GM12872 (cell line): ENCODE results near the gene C12orf76.

Experiments
- CTCF ChIP-seq: IDR thresholded peaks from 3 replicates; pipeline ENCODE4 v1.5.1; 2011; ENCODE audit warnings: low read depth, mild to moderate bottlenecking, low read length, moderate library complexity; ENCODE audit not compliant: insufficient read depth

The C12orf76 gene

DNA sequence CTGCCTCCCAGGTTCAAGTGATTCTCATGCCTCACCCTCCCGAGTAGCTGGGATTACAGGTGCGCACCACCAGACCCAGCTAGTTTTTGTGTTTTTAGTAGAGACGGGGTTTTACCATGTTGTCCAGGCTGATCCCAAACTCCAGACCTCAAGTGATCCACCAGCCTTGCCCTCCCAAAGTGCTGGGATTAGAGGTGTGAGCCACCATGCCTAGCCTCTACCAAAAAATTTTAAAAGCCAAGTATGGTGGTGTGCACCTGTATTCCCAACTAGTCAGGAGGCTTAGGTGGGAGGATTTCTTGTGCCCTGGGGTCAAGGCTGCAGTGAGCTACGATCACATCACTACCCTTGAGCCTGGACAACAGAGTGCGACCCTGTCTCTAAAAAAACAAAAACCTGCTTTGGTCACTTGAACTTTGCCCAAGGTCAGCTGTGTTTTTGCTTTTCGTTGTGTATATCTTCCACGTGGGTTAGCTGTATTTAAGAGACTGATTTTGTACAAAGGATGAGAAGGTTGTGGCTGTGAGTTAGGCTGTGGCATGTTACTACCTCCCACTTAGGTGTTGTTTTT is 12.7 kb downstream of the C12orf76 start:
- TF ChIP-seq CTCF: no peak

GRCh38 chr12:110033888-110034287 is 14.4 kb downstream of the C12orf76 start:
- TF ChIP-seq CTCF: no peak

- no peak for TF ChIP-seq CTCF
These were observed 19.0 kb downstream of the C12orf76 start for GRCh38 chr12:110029290-110029815.

- TF ChIP-seq CTCF: no peak
These were observed 20.0 kb downstream of the C12orf76 start for GRCh38 chr12:110028323-110028722.

- TF ChIP-seq CTCF: no peak
These were observed 24.3 kb downstream of the C12orf76 start for GRCh38 chr12:110024051-110024450.

DNA sequence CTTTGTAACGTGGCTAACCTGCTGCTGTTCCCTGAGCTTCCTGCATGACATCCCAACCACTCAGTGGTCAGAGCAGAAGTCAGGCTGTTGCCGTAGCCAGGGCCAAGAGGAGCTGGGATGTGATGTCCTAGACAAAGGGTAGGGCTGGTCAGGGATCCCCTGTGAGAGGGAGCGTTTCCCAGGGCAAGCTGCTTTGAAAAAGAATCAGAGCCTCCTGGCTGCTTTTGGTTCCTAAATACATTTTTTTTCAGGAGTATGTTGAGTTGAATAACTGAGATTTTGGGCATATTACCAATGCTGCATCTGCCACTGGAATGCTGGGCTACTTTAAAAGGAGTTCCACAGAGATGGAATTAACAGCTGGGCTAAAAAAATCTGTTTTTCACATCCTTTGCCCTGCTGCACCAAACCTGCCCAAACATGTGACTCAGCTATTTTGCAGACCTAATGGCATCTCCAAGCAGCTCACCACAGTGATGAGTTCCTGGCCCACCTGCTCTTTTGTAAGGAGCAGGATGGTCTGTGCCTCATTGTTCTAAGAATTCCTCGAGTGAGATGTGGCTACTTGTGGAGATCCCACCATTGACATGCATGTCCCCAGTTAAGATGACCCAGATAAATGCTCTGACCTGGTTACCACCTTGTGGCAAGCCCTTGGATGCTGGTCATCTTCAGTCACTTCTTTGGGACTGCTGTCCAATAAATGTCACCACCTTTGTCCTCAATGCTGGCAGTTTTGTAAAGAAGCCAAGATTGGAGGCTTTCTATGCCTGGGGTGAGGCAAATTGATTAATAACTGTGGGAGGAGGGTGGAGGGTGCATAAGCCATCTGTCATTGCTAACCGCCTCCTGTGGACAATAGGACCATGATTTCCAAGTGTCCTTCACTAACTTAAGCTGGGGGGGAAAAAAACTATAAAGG is 25.0 kb downstream of the C12orf76 start:
- no peak for TF ChIP-seq CTCF

DNA sequence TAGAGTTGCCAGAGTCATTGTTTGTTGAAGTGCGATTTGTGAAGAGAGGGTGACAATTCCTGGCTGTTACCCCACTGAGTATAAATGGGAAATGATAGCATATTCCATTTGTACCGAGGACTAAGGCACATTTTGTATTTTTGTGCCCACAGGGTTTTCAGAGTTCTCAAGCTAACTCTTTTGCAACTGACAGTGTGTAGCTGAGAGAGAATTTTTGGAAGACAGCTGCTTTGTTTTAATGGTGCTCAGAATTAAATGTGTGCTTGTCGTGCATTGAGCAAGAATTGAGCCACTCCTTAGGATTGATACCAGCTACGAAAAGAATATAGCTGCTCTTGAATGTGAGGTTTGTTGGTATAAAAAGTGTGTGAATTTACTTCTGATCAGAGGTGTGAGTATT is 27.4 kb downstream of the C12orf76 start:
- TF ChIP-seq CTCF: no peak
